ENCODE results near the gene RTN4.

- TF ChIP-seq CTCF (IDR thresholded peaks at IDR 0.05) = no peak
- no peak for TF ChIP-seq POLR2A (IDR thresholded peaks at IDR 0.05)
- no peak for TF ChIP-seq EP300 (IDR thresholded peaks at IDR 0.05)
These were observed 104.6 kb downstream of the RTN4 start for GRCh38 chr2:54945391-54946219.
